ENCODE results near the gene IP6K2. TPM values are rescaled to one million over a fixed set of nuclear protein-coding genes. Genes with fewer than 3 reads are reported as not detected.

Gene IP6K2
- total and polyA plus RNA-seq, 3 donors from 2014 or later: 113 to 148 (median 114) TPM

DNA sequence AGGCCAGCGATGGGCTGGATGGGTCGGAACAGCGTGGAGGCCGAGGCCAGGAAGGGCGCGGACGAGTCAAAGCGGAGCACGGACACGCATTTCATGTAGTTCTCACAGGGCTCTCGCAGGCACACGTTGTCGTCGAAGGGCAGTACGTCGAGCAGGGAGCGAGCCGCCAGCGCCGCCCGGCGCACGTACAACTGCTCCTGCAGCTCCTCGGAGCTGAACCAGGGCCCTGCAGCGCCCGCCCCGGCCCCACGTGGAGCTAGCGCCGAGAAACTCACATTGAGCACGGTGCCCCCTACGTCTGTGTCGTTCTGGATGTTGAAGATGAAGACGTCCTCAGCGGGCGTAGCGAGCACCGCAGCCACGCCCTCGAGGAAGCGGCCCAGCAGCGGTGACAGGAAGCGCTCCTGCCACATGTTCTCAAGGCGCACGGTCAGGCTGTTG, 60.2 kb downstream of the IP6K2 start:
- Histone ChIP-seq H3K4me3 (peak overlapping the region; percentile 51 to 66), H3K9me3 (no peaks in the 10 kb centered on the region), H3K4me1 (peaks cover 16% of the 10 kb centered on the region), H3K27me3 (no peaks in the 10 kb centered on the region), H3K36me3 (ENCODE audit: low read depth, missing control alignments) (no peaks in the 10 kb centered on the region), H3K27ac (no peak overlapping the region)
- WGBS, 2 donors: 27 to 56% methylated on average over 21 to 37 of the region's 45 CpGs
- intact Hi-C loops (cut with DNase I; ENCODE audit: low total_unique reads): no loop called here
- no peak for DNase-seq
- no peak for TF ChIP-seq CTCF (IDR thresholded peaks at IDR 0.05)
- TF ChIP-seq POLR2A (IDR thresholded peaks at IDR 0.05): no peak

- H3K27me3 ChIP-seq: no peaks in the 10 kb centered on the region
- no peaks in the 10 kb centered on the region for H3K36me3 ChIP-seq (ENCODE audit: low read depth, missing control alignments)
- intact Hi-C loops (cut with DNase I; ENCODE audit: low total_unique reads): no loop called here
- peaks cover 11% of the 10 kb centered on the region for H3K4me1 ChIP-seq
- no peak overlapping the region for H3K27ac ChIP-seq
- peak; percentile 88 for DNase-seq
- H3K4me3 ChIP-seq: peak overlapping the region; percentile 51 to 66
- peak; percentile 60 to 70 (median 63) for TF ChIP-seq CTCF (IDR thresholded peaks at IDR 0.05)
- no peak for TF ChIP-seq POLR2A (IDR thresholded peaks at IDR 0.05)
- 2 to 3% methylated on average over 30 to 61 of the region's 94 CpGs for WGBS, 2 donors
- no peaks in the 10 kb centered on the region for H3K9me3 ChIP-seq
Measured at GRCh38 chr3:48656061-48656840, 60.8 kb downstream of the IP6K2 start.

GRCh38 chr3:48655606-48656005, 61.4 kb downstream of the IP6K2 start:
- DNase-seq: no peak
- intact Hi-C loops (cut with DNase I; ENCODE audit: low total_unique reads): no loop called here
- Histone ChIP-seq H3K4me1 (peaks cover 7% of the 10 kb centered on the region), H3K36me3 (ENCODE audit: low read depth, missing control alignments) (no peaks in the 10 kb centered on the region), H3K4me3 (peak overlapping the region; percentile 51 to 66), H3K27me3 (no peaks in the 10 kb centered on the region), H3K9me3 (no peaks in the 10 kb centered on the region), H3K27ac (no peak overlapping the region)
- no peak for TF ChIP-seq CTCF (IDR thresholded peaks at IDR 0.05)
- TF ChIP-seq POLR2A (IDR thresholded peaks at IDR 0.05): no peak
- 13 to 14% methylated on average over 20 to 30 of the region's 30 CpGs for WGBS, 2 donors

DNA sequence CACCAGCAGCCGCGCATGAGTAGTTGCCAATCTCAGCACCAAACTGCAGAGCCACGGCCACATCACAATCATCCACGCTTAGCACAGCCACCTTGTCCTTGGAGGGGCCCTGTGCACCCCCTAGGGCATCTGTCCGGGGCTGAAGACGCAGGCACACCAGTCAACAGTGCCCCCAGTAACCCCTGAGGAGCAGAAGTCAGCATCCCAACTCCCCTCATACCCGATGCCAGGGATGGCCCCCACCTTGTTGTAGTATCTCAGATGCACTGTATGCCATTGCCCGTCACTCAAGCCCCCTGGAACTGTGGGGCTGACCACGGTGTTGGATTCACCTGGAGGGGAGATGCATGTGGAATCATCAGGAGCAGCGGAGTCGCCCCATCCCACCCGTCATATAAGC, 62.0 kb downstream of the IP6K2 start:
- Histone ChIP-seq H3K4me1 (peaks cover 7% of the 10 kb centered on the region), H3K27me3 (no peaks in the 10 kb centered on the region), H3K4me3 (no peak overlapping the region), H3K36me3 (ENCODE audit: low read depth, missing control alignments) (no peaks in the 10 kb centered on the region), H3K9me3 (no peaks in the 10 kb centered on the region), H3K27ac (no peak overlapping the region)
- DNase-seq: no peak
- TF ChIP-seq POLR2A (IDR thresholded peaks at IDR 0.05) (no peak), CTCF (IDR thresholded peaks at IDR 0.05) (no peak)
- intact Hi-C loops (cut with DNase I; ENCODE audit: low total_unique reads): no loop called here
- 83 to 87% methylated on average over 8 to 12 of the region's 12 CpGs for WGBS, 2 donors

All from testis (tissue), 3 donors.